WTC11 (cell line): ENCODE results near the gene ATP8B3. TPM values are rescaled to one million over a fixed set of nuclear protein-coding genes. Genes with fewer than 3 reads are reported as not detected.

Experiments used
- ATAC-seq: fragments of 200-7000 bp; cut with Tn5 transposase; 2 replicates; pipeline ENCODE4 v1.10.0; 2021; ENCODE audit warnings: mild to moderate bottlenecking, moderate library complexity
- CTCF ChIA-PET: fragments of 300-600 bp; sonication (Branson Sonifier 250); formaldehyde crosslinking; loops from one replicate; lab custom pipeline; 2021; ENCODE audit warnings: antibody characterized with exemption; lab: Charles Lee
- POLR2A ChIA-PET: fragments of 350-600 bp; sonication (Branson Sonifier 250); formaldehyde crosslinking; loops from one replicate; lab custom pipeline; 2021; ENCODE audit warnings: antibody characterized with exemption; lab: Charles Lee
- DNase-seq: peaks from one replicate; pipeline ENCODE4 v3.0.0; 2021; ENCODE audit warnings: low spot score
- H3K27ac Mint-ChIP-seq: 2 replicates; pipeline ENCODE4 v1.8.0; 2021; ENCODE audit warnings: mixed read lengths
- H3K27me3 Mint-ChIP-seq: 2 replicates; pipeline ENCODE4 v1.8.0; 2021; ENCODE audit warnings: low read depth, mild to moderate bottlenecking, moderate library complexity, mixed read lengths
- H3K36me3 Mint-ChIP-seq: 2 replicates; pipeline ENCODE4 v1.8.0; 2021; ENCODE audit warnings: mixed read lengths
- H3K4me1 Mint-ChIP-seq: 2 replicates; pipeline ENCODE4 v1.8.0; 2022; ENCODE audit warnings: mixed read lengths
- H3K4me3 Mint-ChIP-seq: 2 replicates; pipeline ENCODE4 v1.8.0; 2021; ENCODE audit warnings: mild to moderate bottlenecking, moderate library complexity, mixed read lengths
- H3K9me3 Mint-ChIP-seq: 2 replicates; pipeline ENCODE4 v1.8.0; 2021; ENCODE audit warnings: mixed read lengths
- ATF1 ChIP-seq: sonication (generic); formaldehyde crosslinking; IDR thresholded peaks from 2 replicates; pipeline ENCODE4 v1.8.1; 2023; ENCODE audit warnings: mild to moderate bottlenecking, moderate library complexity, missing genetic modification reagents
- ETV6 ChIP-seq: sonication (generic); formaldehyde crosslinking; IDR thresholded peaks from 2 replicates; pipeline ENCODE4 v1.8.1; 2022; ENCODE audit warnings: mild to moderate bottlenecking, missing genetic modification reagents
- FOXJ3 ChIP-seq: sonication (generic); formaldehyde crosslinking; IDR thresholded peaks from 2 replicates; pipeline ENCODE4 v1.9.0; 2021; ENCODE audit warnings: missing genetic modification reagents, mild to moderate bottlenecking, borderline replicate concordance
- FOXK1 ChIP-seq: sonication (generic); formaldehyde crosslinking; IDR thresholded peaks from 2 replicates; pipeline ENCODE4 v1.8.0; 2022; ENCODE audit warnings: mild to moderate bottlenecking, moderate library complexity, missing genetic modification reagents
- FOXP1 ChIP-seq: sonication (generic); formaldehyde crosslinking; IDR thresholded peaks from 2 replicates; pipeline ENCODE4 v1.8.0; 2022; ENCODE audit warnings: missing genetic modification reagents, mild to moderate bottlenecking, moderate library complexity, borderline replicate concordance
- KAT7 ChIP-seq: sonication (generic); formaldehyde crosslinking; IDR thresholded peaks from 2 replicates; pipeline ENCODE4 v1.8.1; 2023; ENCODE audit warnings: missing genetic modification reagents, mild to moderate bottlenecking, borderline replicate concordance
- MYBL2 ChIP-seq: sonication (generic); formaldehyde crosslinking; IDR thresholded peaks from 2 replicates; pipeline ENCODE4 v1.8.1; 2023; ENCODE audit warnings: mild to moderate bottlenecking, moderate library complexity, missing genetic modification reagents
- NFE2L1 ChIP-seq: sonication (generic); formaldehyde crosslinking; IDR thresholded peaks from 2 replicates; pipeline ENCODE4 v1.8.1; 2023; ENCODE audit warnings: missing genetic modification reagents
- NR2C2 ChIP-seq: sonication (generic); formaldehyde crosslinking; IDR thresholded peaks from 2 replicates; pipeline ENCODE4 v1.8.0; 2022; ENCODE audit warnings: mild to moderate bottlenecking, missing genetic modification reagents
- ZNF138 ChIP-seq: sonication (generic); formaldehyde crosslinking; conservative IDR thresholded peaks from 2 replicates; pipeline ENCODE4 v1.8.1; 2022; ENCODE audit warnings: mild to moderate bottlenecking, moderate library complexity, missing genetic modification reagents
- ZNF317 ChIP-seq: sonication (generic); formaldehyde crosslinking; IDR thresholded peaks from 2 replicates; pipeline ENCODE4 v1.8.1; 2023; ENCODE audit warnings: low read depth, mild to moderate bottlenecking, moderate library complexity, missing genetic modification reagents, borderline replicate concordance
- ZNF416 ChIP-seq: fragments of 250-450 bp; sonication (Bioruptor Pico); IDR thresholded peaks from 2 replicates; pipeline ENCODE4 v1.9.0; 2021; ENCODE audit warnings: mild to moderate bottlenecking, inconsistent platforms
- total RNA-seq: library from RNA; stranded (reverse); gene quantifications from 3 replicates; pipeline ENCODE4 v1.2.3, GENCODE V29; 2021
- TF ChIP-seq, protein P1 (sequence below): fragments of 200-600 bp; IDR thresholded peaks from 2 replicates; pipeline ENCODE4 v1.8.0; 2022; ENCODE audit warnings: antibody characterized with exemption
- TF ChIP-seq, protein P2 (sequence below): sonication (generic); formaldehyde crosslinking; IDR thresholded peaks from 2 replicates; pipeline ENCODE4 v1.8.0; 2022; ENCODE audit warnings: mild to moderate bottlenecking, missing genetic modification reagents
- TF ChIP-seq, protein P3 (sequence below): fragments of 250-450 bp; sonication (Bioruptor Pico); conservative IDR thresholded peaks from 2 replicates; pipeline ENCODE4 v1.9.0; 2021; ENCODE audit warnings: mild to moderate bottlenecking
- TF ChIP-seq, protein P4 (sequence below): sonication (generic); formaldehyde crosslinking; IDR thresholded peaks from 2 replicates; pipeline ENCODE4 v1.8.1; 2022; ENCODE audit warnings: low read depth, missing genetic modification reagents, borderline replicate concordance
- TF ChIP-seq, protein P5 (sequence below): fragments of 250-450 bp; sonication (Bioruptor Pico); IDR thresholded peaks from 2 replicates; pipeline ENCODE4 v1.9.0; 2021; ENCODE audit warnings: mild to moderate bottlenecking, borderline replicate concordance

The ATP8B3 gene
- total RNA-seq, 1 experiment from 2014 or later, result 5.5 TPM

DNA sequence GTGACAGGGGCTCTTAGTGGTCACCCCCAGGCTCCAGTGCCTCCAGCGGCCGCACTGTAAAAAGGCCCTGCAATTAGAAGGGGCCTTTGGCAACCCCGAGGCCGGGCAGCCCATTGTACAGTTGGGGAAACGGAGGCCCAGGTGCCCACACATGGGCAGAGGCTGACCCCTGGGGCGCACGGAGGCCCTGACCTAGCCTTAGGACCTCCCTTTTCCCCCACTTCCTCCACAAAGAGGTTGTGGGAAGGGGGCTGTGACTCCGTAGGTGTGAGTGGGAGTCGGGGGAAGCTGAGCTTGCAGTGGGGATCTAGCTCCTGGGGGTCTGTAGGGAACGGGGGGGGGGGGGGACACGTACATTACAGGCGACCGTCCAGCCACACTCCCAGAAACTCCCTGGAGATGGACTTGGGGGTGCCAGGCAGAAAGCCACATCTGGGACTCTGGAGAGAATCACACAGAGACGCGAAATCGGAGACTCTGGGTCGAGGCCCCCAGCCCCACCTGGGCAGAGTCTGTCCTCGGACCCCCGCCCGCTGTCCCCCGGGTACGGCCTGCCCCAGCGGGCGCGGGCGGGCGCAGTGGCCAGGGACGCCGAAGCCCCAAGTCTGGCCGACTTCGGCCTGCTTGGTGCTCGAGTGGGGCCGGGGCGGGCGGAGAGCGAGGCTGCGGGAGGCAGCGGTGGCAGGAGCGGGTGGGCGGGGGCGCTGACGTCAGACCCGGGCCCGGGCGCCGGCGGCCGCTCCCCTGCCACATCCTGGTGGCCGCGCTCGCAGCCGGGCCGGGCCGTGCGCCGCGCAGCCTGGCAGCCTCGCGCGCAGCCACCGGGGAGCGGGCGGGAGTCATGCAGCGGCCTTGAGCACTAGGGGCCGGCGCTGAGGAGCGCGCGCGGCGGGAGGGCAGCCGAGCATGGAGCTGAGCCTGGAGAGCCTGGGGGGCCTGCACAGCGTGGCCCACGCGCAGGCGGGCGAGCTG, 59.0 kb downstream of the ATP8B3 start, which contains the start of gene ONECUT3 (continued):
- no peak for TF ChIP-seq FOXK1

DNA sequence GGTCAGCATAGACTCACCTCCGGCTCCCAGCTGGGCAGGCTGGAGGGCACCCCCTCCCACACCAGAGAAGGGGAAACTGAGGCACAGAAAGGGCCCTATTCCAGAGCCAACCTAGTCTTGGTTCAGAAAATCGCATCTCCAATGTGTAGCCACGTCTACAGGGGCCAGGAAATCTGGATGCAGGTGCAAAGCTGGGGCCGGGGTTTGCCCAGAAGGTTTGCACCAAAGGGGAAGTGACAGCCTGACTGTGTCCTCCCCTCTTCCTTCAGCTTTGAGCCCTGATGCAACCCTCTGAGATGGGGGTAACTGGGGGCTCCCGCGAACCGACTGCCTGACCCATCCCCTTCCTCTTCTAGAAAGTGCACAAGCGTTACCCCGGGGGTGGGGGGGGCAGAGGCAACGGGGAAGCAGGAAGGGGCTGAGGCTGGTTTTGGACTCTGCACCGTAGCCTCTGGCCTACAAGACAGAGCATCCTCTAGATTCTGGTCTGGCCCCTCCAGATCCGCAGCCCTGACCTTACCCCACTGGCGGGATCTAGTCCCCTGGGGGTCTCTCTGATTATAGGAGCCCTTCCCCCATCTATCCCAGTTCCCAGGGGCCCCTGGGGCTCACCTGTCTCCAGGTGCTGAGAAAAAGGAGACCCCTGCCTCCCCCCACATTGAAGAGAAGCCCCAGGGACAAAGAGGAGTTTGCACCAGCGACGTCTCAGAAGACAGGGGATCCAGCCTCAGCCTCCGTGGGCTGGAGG, 59.9 kb downstream of the ATP8B3 start:
- DNase-seq (no peak), ATAC-seq (no peak)
- Mint-ChIP-seq H3K4me1 (peaks cover 12% of the 10 kb centered on the region), H3K4me3 (0 out of 2 replicates have a peak overlapping the region, but pooled peaks have one; percentile 41), H3K27ac (no peak overlapping the region), H3K36me3 (no peaks in the 10 kb centered on the region), H3K9me3 (no peaks in the 10 kb centered on the region), H3K27me3 (peaks cover 91% of the 10 kb centered on the region)
- TF ChIP-seq, protein P1, sequence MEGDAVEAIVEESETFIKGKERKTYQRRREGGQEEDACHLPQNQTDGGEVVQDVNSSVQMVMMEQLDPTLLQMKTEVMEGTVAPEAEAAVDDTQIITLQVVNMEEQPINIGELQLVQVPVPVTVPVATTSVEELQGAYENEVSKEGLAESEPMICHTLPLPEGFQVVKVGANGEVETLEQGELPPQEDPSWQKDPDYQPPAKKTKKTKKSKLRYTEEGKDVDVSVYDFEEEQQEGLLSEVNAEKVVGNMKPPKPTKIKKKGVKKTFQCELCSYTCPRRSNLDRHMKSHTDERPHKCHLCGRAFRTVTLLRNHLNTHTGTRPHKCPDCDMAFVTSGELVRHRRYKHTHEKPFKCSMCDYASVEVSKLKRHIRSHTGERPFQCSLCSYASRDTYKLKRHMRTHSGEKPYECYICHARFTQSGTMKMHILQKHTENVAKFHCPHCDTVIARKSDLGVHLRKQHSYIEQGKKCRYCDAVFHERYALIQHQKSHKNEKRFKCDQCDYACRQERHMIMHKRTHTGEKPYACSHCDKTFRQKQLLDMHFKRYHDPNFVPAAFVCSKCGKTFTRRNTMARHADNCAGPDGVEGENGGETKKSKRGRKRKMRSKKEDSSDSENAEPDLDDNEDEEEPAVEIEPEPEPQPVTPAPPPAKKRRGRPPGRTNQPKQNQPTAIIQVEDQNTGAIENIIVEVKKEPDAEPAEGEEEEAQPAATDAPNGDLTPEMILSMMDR, result no peak
- TF ChIP-seq, protein P2, sequence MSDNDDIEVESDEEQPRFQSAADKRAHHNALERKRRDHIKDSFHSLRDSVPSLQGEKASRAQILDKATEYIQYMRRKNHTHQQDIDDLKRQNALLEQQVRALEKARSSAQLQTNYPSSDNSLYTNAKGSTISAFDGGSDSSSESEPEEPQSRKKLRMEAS, result no peak
- ChIA-PET CTCF (no interaction called here), POLR2A (no interaction called here)

DNA sequence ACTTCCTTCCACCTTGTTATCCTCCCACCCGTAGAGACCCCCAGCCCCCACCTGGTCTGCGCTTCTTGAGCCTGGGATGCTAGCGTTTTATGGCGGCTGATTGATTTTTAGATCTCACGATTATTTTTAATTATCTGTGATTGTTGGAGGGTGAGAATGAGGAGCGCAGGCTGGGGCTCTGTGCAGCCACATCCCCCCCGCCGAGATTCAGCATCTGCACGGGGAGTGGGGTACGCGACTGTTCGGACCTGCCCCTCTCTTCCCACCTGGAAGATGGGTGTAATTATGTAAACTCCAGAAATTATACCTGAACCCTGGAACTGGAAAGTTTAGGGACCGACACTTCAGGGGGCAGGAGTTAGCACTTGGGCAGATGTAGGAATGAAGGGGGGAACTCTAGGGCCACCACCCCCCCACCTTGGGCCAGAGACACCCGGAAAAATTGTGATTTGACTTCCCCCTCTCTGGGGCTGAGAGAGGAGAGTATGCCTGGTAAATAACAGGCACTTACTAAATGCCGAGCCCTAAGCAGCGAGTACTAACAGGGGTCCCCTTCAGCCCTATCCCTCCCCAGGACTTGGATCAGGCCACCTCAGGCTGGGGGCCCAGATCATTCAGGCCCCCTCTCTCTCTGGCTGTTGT, 60.6 kb downstream of the ATP8B3 start:
- Mint-ChIP-seq H3K27ac (no peak overlapping the region), H3K36me3 (no peaks in the 10 kb centered on the region), H3K4me1 (peaks cover 14% of the 10 kb centered on the region), H3K4me3 (no peak overlapping the region), H3K9me3 (no peaks in the 10 kb centered on the region), H3K27me3 (peaks cover 91% of the 10 kb centered on the region)
- DNase-seq (no peak), ATAC-seq (no peak)
- CTCF ChIA-PET, result interaction anchor here (0.5 to 1.2 kb wide), 3 partner anchors 17 to 523 kb away, joined by 3 to 4 read pairs (median 3); no protein-coding TSS in a partner anchor
- POLR2A ChIA-PET, result no interaction called here
- TF ChIP-seq KAT7 (CRISPR knock-in tag), result no peak
- no peak for TF ChIP-seq NR2C2
- TF ChIP-seq, protein P3, sequence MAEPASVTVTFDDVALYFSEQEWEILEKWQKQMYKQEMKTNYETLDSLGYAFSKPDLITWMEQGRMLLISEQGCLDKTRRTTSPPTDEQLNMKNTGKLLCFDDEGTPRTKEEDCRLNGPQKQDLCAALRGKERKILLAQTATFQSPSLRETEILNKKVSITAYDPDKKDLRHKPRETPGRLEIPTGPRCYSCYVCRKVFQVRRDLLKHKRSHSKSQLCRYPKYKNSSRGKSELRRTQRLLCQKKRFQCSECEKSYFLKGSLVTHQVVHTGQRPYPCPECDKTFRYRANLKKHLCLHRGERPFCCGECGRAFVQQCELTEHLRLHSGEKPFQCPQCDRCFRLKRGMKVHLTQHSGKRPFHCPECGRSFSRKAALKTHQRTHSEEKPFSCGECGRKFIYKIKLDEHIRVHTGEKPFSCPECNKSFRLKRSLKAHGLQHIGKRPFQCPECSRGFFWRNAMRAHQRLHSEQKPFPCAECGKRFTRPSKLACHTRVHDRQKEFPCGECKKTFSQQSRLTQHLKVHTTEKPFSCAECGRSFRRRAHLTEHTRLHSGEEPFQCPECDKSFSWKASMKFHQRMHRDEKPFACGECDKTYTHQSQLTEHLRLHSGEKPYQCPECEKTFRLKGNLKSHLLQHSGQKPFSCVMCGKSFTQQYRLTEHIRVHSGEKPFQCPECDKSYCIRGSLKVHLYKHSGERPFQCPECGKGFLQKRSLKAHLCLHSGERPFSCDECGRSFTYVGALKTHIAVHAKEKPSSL (CRISPR knock-in tag), result no peak
- TF ChIP-seq, protein P4, sequence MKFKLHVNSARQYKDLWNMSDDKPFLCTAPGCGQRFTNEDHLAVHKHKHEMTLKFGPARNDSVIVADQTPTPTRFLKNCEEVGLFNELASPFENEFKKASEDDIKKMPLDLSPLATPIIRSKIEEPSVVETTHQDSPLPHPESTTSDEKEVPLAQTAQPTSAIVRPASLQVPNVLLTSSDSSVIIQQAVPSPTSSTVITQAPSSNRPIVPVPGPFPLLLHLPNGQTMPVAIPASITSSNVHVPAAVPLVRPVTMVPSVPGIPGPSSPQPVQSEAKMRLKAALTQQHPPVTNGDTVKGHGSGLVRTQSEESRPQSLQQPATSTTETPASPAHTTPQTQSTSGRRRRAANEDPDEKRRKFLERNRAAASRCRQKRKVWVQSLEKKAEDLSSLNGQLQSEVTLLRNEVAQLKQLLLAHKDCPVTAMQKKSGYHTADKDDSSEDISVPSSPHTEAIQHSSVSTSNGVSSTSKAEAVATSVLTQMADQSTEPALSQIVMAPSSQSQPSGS (CRISPR knock-in tag), result no peak
- no peak for TF ChIP-seq ZNF317 (CRISPR knock-in tag)
- no peak for TF ChIP-seq ZNF416 (CRISPR knock-in tag)
- TF ChIP-seq MYBL2 (CRISPR knock-in tag), result no peak
- TF ChIP-seq ETV6 (CRISPR knock-in tag), result no peak
- no peak for TF ChIP-seq FOXP1 (CRISPR knock-in tag)
- TF ChIP-seq, protein P1, result no peak
- TF ChIP-seq NFE2L1 (CRISPR knock-in tag), result no peak
- TF ChIP-seq ZNF138 (CRISPR knock-in tag), result no peak
- TF ChIP-seq ATF1 (CRISPR knock-in tag), result no peak
- TF ChIP-seq, protein P5, sequence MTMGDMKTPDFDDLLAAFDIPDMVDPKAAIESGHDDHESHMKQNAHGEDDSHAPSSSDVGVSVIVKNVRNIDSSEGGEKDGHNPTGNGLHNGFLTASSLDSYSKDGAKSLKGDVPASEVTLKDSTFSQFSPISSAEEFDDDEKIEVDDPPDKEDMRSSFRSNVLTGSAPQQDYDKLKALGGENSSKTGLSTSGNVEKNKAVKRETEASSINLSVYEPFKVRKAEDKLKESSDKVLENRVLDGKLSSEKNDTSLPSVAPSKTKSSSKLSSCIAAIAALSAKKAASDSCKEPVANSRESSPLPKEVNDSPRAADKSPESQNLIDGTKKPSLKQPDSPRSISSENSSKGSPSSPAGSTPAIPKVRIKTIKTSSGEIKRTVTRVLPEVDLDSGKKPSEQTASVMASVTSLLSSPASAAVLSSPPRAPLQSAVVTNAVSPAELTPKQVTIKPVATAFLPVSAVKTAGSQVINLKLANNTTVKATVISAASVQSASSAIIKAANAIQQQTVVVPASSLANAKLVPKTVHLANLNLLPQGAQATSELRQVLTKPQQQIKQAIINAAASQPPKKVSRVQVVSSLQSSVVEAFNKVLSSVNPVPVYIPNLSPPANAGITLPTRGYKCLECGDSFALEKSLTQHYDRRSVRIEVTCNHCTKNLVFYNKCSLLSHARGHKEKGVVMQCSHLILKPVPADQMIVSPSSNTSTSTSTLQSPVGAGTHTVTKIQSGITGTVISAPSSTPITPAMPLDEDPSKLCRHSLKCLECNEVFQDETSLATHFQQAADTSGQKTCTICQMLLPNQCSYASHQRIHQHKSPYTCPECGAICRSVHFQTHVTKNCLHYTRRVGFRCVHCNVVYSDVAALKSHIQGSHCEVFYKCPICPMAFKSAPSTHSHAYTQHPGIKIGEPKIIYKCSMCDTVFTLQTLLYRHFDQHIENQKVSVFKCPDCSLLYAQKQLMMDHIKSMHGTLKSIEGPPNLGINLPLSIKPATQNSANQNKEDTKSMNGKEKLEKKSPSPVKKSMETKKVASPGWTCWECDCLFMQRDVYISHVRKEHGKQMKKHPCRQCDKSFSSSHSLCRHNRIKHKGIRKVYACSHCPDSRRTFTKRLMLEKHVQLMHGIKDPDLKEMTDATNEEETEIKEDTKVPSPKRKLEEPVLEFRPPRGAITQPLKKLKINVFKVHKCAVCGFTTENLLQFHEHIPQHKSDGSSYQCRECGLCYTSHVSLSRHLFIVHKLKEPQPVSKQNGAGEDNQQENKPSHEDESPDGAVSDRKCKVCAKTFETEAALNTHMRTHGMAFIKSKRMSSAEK (CRISPR knock-in tag), result no peak
- TF ChIP-seq FOXJ3, result no peak
